NCI-H1105 (cell line): ENCODE measurements around the gene SPOCK1.

Experiments used
- DNase-seq: peaks from one replicate; lab custom pipeline; 2025; lab: John Stamatoyannopoulos, UW

Gene SPOCK1

DNA sequence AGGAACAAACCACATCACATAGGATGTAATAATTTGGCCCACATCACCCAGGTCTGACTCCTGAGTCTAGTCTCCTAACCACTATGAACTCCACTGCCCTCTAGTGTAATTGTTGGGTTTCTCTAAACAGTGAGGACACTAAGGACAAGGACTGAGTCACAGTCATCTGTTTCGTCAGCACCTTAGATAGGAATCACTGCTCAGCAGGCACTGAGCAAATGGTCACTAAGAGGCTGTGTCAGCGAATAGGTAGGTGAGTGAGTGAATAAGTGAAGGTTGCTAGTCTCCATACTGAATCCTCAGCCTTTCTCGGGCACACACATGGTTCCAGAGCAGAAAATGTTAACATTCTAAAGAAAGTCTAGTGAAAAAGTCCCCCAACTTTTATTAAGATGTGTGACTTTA is 278.6 kb downstream of the SPOCK1 start:
- DNase-seq, result no peak

GRCh38 chr5:137218896-137219295 is 280.2 kb downstream of the SPOCK1 start:
- no peak for DNase-seq

DNA sequence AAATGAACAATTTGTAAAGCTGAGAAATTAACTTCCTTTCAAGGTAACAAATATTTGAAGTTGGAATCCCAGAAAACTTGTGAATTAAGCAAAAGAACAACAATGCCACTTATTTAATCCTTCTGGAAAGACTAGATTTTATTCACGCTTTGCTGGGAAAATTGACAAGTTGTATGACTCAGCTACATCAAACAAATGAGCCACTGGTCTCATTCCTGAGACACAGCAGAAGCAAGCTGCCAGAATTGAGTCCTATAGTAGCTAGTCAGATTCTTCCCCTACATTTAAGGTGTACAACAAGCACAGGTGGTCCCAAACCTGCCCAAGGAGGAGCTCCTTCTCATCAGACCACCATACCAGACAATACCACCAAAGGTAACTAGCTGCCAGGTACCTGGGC is 280.7 kb downstream of the SPOCK1 start:
- DNase-seq, result no peak

DNA sequence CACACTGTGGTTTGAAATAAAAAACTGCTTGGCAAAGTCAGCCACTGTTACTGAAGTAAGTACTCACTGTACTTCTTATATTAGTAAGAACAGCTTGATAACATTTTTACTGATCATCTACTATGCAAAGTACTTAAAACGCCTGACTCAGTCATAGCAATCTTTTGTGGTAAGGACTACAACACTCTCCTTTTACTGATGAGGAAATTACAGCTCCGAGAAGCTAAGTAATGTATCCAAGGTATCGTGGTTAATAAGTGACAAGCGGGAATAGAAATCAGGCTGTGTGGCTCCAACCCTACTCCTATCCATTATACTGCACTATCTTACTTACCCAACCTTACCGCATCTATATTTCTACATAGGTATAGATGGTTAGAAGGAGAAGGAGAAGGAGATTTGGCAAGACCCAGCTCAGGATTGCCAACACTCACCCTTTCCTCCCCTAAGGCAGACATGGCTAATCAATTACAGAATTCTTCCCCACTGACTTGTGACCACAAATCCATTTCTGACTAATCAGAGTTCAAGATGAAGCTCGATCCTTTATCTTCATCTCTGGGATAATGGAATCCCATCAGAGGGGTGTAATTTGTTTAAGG is 281.4 kb downstream of the SPOCK1 start:
- DNase-seq, result no peak

GRCh38 chr5:137216976-137217598 is 282.0 kb downstream of the SPOCK1 start:
- no peak for DNase-seq

GRCh38 chr5:137215780-137216179 is 283.3 kb downstream of the SPOCK1 start:
- DNase-seq, result no peak

DNA sequence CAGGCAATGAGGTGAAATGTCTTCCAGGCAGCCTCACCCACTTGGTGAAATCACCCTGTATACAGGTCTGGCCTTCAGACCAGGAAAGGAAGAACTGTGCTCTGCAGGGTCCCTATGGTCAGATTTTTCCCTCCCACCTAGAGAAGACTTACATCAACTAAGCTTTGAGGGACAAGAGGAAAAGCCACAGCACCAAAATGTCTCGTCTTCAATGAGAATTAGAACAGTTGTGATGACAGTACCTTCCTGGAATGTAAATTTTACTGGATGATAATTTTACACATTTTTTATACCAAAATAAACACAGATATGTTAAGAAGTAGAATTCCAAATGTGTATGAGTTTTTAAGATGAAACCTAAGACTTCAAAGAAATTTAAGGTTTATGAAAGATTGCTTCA is 283.9 kb downstream of the SPOCK1 start:
- DNase-seq, result no peak

DNA sequence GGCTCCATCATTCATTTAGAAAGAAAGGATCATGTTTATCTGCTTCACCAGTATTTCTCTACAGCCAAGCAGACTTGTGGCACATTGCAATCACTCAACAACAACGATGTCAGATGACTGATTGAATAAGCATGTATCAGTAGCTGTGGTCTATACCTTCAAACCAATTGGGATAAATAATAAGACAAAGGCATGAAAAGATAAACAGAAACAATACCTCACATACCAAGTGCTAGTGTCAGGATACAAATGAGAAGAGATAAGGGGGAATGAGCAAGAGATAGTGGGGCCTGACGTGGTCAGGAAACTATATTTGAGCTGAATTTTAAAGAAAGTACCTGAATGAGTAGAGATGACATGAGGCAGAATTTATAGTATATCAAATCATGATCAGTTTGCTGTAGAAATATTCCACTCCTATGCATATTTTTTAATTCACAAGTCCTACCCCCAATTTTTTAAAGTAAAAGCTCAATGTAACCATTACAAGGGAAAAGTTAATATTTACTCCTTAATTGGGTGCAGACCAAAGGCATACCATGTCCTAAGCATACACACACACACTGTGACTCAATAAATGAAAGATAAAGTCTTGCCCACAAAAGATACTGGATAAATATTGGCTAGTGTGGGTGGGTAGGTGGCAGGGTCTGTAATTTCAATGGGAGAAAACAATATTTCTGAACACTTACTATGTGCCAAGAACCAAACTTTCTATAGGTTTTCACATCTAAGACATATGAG is 284.5 kb downstream of the SPOCK1 start:
- DNase-seq, result no peak

DNA sequence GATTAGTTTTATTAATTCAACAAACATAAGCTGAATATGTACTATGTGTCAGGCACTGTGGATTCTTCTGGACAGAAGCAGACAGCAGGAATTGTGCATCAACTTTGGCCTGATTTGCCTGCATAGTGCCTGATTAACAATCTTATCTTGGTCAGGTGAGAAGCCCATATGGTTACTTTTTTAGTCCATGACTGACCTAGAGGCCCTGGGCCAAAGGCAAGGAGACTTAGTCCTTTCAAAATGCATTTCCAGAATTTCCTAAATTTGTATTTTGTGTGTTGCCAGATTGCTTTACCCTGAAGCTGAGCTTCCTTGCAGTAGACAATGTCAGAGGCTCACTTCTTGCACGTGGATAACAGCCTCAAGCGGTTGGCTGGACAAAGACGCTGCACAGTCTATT is 286.7 kb downstream of the SPOCK1 start:
- DNase-seq, result no peak

DNA sequence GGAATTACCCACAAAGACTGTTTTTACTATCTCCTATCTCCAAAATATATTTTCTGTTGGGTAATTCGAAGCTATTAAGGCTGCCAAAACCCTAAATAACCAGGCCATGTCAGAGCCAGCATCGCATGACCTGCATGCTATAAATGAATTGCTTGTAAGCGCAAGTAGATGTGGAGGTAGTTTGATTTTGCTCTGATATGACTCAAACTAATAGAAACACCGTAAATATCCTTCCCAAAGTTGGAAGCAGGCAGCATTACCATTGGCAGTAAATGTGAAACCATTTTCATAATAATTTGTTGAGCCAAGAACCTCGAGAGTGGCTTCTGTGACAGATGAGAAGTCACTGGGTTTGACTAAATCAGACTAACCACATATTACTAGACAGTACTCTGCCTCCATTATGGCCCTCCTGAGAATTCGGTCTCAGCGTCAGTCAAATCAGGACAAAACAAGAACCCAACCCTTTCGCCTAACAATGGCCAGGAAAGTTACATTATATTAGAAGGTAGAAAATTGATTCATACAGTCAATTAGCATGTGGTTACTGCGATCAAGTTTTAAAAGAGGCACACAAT is 289.8 kb downstream of the SPOCK1 start:
- no peak for DNase-seq

- DNase-seq, result no peak
Observed at GRCh38 chr5:137207023-137207760, 291.9 kb downstream of the SPOCK1 start.

- DNase-seq, result peak; percentile 34
Observed at GRCh38 chr5:137206030-137206715, 293.0 kb downstream of the SPOCK1 start.

GRCh38 chr5:137205231-137206027 is 293.7 kb downstream of the SPOCK1 start:
- no peak for DNase-seq

DNA sequence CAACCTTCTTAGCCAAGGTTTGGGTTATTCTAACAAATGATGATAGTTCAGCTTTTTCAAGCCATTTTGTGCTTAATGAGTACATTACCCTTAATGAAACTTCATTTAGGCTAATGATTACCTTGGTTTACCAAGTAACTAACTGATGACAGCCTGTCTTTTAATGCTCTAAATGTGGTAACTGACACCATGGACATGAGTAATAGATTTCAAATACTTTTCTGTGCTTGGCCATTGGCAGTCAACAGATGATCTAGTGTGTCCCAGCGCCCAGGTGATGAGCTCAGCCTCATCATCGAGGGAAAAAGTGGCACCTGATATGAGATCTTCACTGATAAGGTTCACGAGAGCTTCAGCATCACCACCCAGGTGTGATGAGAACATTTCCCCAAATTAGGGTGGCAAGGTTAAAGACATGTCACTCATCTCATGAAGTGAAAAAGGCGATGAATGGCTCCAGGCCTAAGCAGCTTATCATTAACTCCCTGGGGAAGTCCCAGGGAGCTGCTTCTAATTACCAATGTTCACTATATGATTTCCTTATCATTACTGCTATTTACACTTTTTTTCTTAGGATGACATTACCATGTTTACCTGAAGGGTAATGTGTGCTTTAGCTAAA is 296.0 kb downstream of the SPOCK1 start:
- no peak for DNase-seq

- no peak for DNase-seq
Observed at GRCh38 chr5:137201876-137202275, 297.2 kb downstream of the SPOCK1 start.

DNA sequence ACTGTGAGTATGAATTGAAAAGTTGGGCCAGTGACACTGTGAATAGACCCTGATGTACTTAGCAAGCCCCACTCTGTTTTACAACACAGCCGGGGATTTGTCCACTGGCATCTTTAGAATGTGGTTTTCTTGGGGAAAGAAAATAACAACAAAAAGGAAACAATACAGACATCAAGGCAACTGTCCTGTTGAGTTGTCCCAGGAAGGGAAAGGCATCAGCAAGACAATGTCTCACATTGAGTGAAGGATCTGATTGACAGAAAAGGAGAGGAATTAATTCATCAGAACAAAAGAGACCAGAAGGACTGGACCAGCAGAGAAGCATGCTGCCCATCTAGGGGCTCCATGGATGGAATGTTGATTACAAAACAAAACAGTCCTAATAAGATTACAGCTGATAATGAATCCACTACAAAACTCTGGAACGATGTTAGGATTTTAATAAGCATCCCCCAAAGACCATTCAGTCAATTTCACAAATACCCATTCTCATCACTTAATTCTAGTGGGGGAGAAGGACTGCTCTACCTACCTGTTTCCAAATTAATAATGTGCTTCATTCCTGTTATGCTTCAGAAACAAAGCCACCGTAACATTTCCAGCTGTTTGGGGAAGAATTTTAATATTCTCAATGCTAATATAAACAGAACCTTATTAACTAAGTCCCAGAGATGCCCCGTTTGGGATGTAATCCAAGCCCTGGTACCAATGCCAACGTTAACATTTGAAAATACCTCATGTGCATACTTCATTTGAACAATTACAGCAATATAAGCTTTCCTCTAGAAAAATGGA is 298.0 kb downstream of the SPOCK1 start:
- no peak for DNase-seq

DNA sequence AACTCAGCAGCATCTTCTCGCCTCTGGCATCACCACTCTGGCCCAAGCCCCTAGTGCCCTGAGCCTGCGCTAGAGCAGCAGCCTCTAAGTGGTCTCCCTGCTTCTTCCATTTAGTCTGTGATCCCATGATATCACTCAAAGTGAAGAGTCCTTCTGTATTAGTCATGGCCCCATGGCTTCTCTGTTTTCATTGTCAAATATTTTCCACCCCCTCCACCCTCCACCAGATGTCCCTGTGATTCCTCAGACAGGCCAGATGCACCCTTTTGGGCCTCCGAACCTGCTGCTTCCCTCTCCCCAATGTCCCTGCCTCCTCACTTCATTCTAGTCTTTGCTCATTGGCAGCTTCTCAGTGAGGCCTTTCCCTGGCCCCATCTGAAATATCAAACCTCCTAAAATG is 299.2 kb downstream of the SPOCK1 start:
- DNase-seq, result no peak

DNA sequence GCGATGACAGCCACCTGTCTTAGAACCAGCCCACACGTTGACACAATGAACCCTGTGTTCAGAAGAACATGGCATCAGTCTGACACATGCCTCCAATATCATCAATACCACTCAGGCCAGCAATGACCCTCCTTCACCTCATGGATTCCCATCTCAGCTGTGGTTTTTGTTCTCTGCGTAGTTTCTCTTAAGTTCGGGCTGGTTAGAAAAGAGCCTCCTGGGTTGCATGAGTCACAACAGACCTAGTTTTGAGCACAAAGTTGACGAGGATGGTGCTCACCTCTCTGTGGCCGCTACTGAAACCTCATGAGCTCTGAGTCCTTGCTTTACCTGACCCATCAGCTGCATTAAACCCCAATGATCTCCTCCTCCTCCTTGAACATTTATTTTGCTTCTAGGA is 299.9 kb downstream of the SPOCK1 start:
- no peak for DNase-seq

DNA sequence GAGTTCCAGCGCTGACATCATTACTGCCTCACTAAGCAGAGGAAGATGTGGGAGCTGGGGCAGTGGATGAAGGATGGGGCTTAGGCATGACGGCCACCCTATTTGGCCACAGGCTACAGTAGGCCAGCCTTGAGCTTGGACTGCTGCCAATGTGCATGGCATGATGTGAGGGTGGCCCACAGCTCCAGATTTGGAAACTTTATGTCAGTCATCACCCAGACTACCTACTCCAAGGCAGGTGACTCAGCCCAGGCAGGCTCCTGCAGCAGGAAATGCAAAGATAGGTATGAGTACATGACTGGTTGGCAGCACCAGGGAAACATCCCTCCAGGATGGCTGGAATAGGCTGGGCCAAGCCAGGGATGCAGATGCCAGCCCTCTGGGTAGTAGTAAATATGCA is 303.6 kb downstream of the SPOCK1 start:
- no peak for DNase-seq

DNA sequence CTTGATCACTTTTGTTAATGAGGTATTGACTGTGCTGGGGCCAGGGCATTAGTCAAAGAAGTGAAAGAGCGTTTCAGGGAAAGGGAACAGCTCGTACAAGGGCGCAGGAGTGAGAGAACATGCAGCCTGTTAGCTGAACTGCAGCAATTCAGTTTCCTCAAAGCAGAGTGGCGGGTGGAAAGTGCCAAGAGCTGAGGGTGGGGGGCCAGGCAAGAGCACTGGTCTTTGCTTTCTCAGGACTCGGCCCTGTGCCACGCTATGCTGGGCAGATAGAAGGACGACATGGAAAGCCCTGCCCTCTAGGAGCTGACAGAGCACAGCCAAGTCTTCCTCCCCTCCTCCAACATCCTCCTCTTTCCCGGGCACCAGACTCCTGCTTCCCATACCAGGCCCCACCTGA is 304.8 kb downstream of the SPOCK1 start:
- DNase-seq, result no peak
